GM21423 (cell line): Measurements from ENCODE around the gene DENND5B.
A peak's percentile ranks its signal among the peaks of the same experiment; 100 is the strongest.
"Not testable (repeated sequence)": the region's sequence is repeated elsewhere in the genome, so short reads cannot be mapped to it uniquely, and the experiment has no call there.

ENCODE experiments used
- ATAC-seq: cut with Tn5 transposase; IDR thresholded peaks from one replicate; pipeline ENCODE4 v1.9.1; 2021; ENCODE audit warnings: mild to moderate bottlenecking, moderate library complexity; ENCODE audit not compliant: unreplicated experiment

The DENND5B gene

GRCh38 chr12:31590642-31591379 is at the start of gene DENND5B:
TSS of gene DENND5B (minus strand) at chr12:31591136. CDS start at chr12:31590832, 304 bp downstream.
- ATAC-seq = peak; percentile 54

GRCh38 chr12:31634620-31635019 is 43.7 kb upstream of the DENND5B start:
- ATAC-seq = no peak

- no peak for ATAC-seq
Observed at GRCh38 chr12:31633464-31633863, 42.5 kb upstream of the DENND5B start.

GRCh38 chr12:31631809-31632208 is 40.9 kb upstream of the DENND5B start:
- no peak for ATAC-seq

- no peak for ATAC-seq
Observed at GRCh38 chr12:31631023-31631724, 40.2 kb upstream of the DENND5B start.

- ATAC-seq = no peak
Observed at GRCh38 chr12:31629756-31630732, 39.1 kb upstream of the DENND5B start.

GRCh38 chr12:31627456-31628054 is 36.6 kb upstream of the DENND5B start:
- ATAC-seq = no peak

- no peak for ATAC-seq
Observed at GRCh38 chr12:31626270-31626995, 35.5 kb upstream of the DENND5B start.

- ATAC-seq = no peak
Observed at GRCh38 chr12:31622038-31622437, 31.1 kb upstream of the DENND5B start.

- ATAC-seq = no peak
Observed at GRCh38 chr12:31620311-31620710, 29.4 kb upstream of the DENND5B start.

GRCh38 chr12:31618228-31619025 is 27.5 kb upstream of the DENND5B start:
- ATAC-seq = no peak

GRCh38 chr12:31612819-31613218 is 21.9 kb upstream of the DENND5B start:
- ATAC-seq = no peak

GRCh38 chr12:31608299-31608698 is 17.4 kb upstream of the DENND5B start:
- not testable (repeated sequence) for ATAC-seq

- ATAC-seq = no peak
Observed at GRCh38 chr12:31605531-31605930, 14.6 kb upstream of the DENND5B start.

GRCh38 chr12:31603546-31604009 is 12.6 kb upstream of the DENND5B start:
- peak; percentile 93 for ATAC-seq

- ATAC-seq = no peak
Observed at GRCh38 chr12:31600750-31601149, 9.8 kb upstream of the DENND5B start.

- ATAC-seq = no peak
Observed at GRCh38 chr12:31600252-31600651, 9.3 kb upstream of the DENND5B start.

- peak; percentile 63 for ATAC-seq
Observed at GRCh38 chr12:31599053-31599452, 8.1 kb upstream of the DENND5B start.

GRCh38 chr12:31597066-31597465 is 6.1 kb upstream of the DENND5B start:
- ATAC-seq = no peak
